ENCODE measurements around the gene INS.

INS gene

DNA sequence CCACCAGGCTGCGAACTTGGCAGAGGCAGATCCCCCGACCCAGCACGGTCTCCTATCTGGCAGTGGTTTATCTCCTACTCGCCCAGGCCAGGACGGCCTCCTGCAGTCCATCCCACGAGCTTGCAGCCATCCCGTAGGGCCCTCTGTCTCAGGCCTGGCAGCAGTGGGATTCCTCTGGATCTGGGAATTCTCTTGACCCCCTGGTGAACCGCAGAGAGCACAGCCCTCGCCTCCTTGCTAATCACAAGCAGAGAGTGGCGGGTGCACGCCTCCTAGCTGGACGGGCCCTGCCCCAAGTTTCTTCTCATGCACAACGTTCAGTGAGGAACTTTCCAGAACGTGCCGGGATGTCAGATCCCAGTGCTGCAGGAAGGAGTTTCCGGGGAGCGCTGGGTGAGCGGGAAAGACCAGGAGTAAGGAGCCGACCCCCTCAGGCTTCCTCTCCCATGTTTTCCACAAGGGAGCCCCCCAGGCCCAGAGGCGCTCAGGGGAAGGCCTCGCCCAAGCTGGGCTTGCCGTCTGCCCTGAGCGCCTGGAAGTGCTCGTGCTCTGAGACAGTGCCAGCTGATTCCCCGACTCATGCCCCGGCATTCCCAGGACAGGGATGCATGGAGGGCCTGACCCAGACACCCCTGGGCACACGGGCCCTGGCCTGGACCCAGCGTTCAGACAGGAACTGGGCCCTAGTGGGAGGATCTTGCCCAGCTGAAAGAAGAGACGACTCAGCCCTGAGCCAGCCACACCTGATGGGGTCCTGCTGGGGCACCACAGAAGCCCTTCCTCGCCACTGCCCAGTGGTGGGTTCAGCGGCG, 46.4 kb downstream of the INS start:
- DNase-seq (ENCODE audit: low spot score) = no peak

DNA sequence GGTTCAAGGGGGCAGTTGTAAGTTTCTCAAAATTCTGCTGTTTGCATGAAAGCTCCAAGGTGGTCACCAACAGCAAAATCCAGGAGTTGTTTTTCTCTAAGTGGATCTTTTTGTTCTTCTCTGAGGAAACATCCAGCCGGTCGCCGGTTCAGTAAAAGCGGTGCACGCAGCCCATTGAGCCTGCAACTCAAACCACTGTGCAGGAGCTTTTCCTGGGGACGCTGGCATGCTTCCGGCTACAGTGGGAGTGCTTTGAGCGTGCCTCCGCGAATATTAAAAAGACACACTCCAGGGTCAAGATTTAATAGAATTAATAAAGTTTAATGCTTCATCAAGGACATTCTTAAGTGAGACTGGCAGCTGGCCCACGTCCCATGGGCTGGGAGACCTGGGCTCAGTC, 47.2 kb downstream of the INS start:
- DNase-seq (ENCODE audit: low spot score) = no peak

DNA sequence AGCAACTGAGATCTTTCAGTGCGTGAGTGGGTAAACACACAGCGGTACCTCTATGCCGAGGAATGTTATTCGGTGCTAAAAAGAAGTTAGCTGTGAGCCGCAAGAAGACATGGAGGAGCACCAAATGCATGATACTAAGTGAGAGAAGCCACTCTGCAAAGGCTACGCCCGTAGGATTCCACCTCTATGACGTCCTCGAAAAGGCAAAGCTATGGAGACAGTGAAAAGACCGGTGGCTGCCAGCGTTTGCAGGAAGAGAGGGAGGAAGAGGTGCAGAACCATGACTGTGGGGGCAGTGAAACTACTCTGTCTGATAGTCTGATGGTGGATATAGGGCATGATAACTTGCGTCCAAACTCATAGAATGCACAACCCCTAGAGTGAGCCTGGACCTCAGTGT, 50.5 kb downstream of the INS start:
- no peak for DNase-seq (ENCODE audit: low spot score)
